Tibial nerve (tissue), 4 donors: ENCODE data around the gene TRIM52. TPM values are rescaled to one million over a fixed set of nuclear protein-coding genes. Genes with fewer than 3 reads are reported as not detected.
A peak's percentile ranks its signal among the peaks of the same experiment; 100 is the strongest.

Experiments
- DNase-seq, 2 donors: peaks; one replicate each; pipeline ENCODE4 v3.0.0-alpha.2; 2019; ENCODE audit warnings: low spot score in 2 of 2
- H3K27ac ChIP-seq, 4 donors: fragments of 200-600 bp; sonication (generic) in 3 of 4; one replicate each; pipeline ENCODE4 v1.5.1; 2017 to 2019; ENCODE audit warnings: mild to moderate bottlenecking in 1 of 4
- H3K27me3 ChIP-seq, 2 donors: fragments of 200-600 bp; sonication (generic) in 1 of 2; one replicate each; pipeline versions ENCODE4 v1.5.1 to v1.6.0; 2017 to 2019
- H3K36me3 ChIP-seq, 3 donors: fragments of 200-600 bp; sonication (generic); one replicate each; pipeline ENCODE4 v1.5.1; 2018 to 2019
- H3K4me1 ChIP-seq, 4 donors: fragments of 200-600 bp; sonication (generic) in 3 of 4; one replicate each; pipeline ENCODE4 v1.5.1; 2017 to 2019
- H3K4me3 ChIP-seq, 4 donors: fragments of 200-600 bp; sonication (generic) in 3 of 4; one replicate each; pipeline ENCODE4 v1.5.1; 2017 to 2019; ENCODE audit warnings: mild to moderate bottlenecking in 1 of 4, moderate library complexity in 1 of 4
- H3K9me3 ChIP-seq, 4 donors: fragments of 200-600 bp; sonication (generic) in 3 of 4; one replicate each; pipeline ENCODE4 v1.5.1; 2017 to 2019
- CTCF ChIP-seq, 5 experiments: fragments of 200-600 bp in 3 of 5; fragments of 450-650 bp in 2 of 5; sonication (generic) in 3 of 5; IDR thresholded peaks; one replicate each; pipeline ENCODE4 v1.5.1; 2016 to 2019; ENCODE audit warnings: antibody characterized with exemption in 5 of 5, mild to moderate bottlenecking in 3 of 5, moderate library complexity in 2 of 5
- EP300 ChIP-seq, 2 donors: sonication (generic); formaldehyde crosslinking; IDR thresholded peaks; one replicate each; pipeline ENCODE4 v1.6.1; 2017; ENCODE audit warnings: antibody characterized with exemption in 2 of 2, mild to moderate bottlenecking in 1 of 2
- POLR2A ChIP-seq, 2 donors: fragments of 450-650 bp; IDR thresholded peaks; one replicate each; pipeline ENCODE4 v1.6.1; 2017; ENCODE audit warnings: antibody characterized with exemption in 2 of 2, mild to moderate bottlenecking in 2 of 2, moderate library complexity in 2 of 2
- WGBS, 2 donors: methylation state at CpG; one replicate each; pipeline ENCODE4 v1.1.5; 2018; 5-methylcytosine and 5-hydroxymethylcytosine counted together
- total RNA-seq, 4 donors: library from RNA; depleted of rRNA; stranded (reverse); fragments of >200 nt; gene quantifications; one replicate each; pipeline ENCODE4 v1.1.0, GENCODE V29; 2016

The TRIM52 gene
- total RNA-seq, 4 donors from 2014 or later, result 12.3 to 20.3 (median 16.4) TPM

GRCh38 chr5:181248277-181248676, 12.7 kb downstream of the TRIM52 start:
- no peaks in the 10 kb centered on the region for H3K9me3 ChIP-seq
- DNase-seq, result no peak
- no peaks in the 10 kb centered on the region for H3K27me3 ChIP-seq
- no peak for TF ChIP-seq POLR2A (IDR thresholded peaks at IDR 0.05)
- H3K27ac ChIP-seq, result peak overlapping the region; percentile 46 to 99 (median 98)
- peak overlapping the region; percentile 69 to 91 (median 82) for H3K4me3 ChIP-seq
- H3K4me1 ChIP-seq, result peaks cover 3 to 73% (median 47%) of the 10 kb centered on the region in 4 donors
- 29 to 33% methylated on average over 4 of the region's 4 CpGs for WGBS, 2 donors
- H3K36me3 ChIP-seq, result peaks cover 0 to 7% (median 0%) of the 10 kb centered on the region in 3 donors

GRCh38 chr5:181246276-181247049, 14.5 kb downstream of the TRIM52 start:
- no peaks in the 10 kb centered on the region for H3K27me3 ChIP-seq
- peak in 2 of 5 experiments; percentile 20 to 23 for TF ChIP-seq CTCF (IDR thresholded peaks at IDR 0.05)
- TF ChIP-seq EP300 (IDR thresholded peaks at IDR 0.05), result peak; percentile 71 to 91
- peak; percentile 69 to 71 for TF ChIP-seq POLR2A (IDR thresholded peaks at IDR 0.05)
- peak overlapping the region; percentile 94 to 99 (median 98) for H3K27ac ChIP-seq
- WGBS, 2 donors, result 0 to 1% methylated on average over 28 to 40 of the region's 55 CpGs
- H3K4me1 ChIP-seq, result peaks cover 3 to 69% (median 59%) of the 10 kb centered on the region in 4 donors
- H3K4me3 ChIP-seq, result peak overlapping the region; percentile 69 to 91 (median 82)
- DNase-seq, result peak; percentile 82 to 84
- no peaks in the 10 kb centered on the region for H3K9me3 ChIP-seq
- H3K36me3 ChIP-seq, result peaks cover 0 to 9% (median 4%) of the 10 kb centered on the region in 3 donors

- peaks cover 3 to 69% (median 59%) of the 10 kb centered on the region in 4 donors for H3K4me1 ChIP-seq
- no peak for DNase-seq
- peak overlapping the region; percentile 94 to 99 (median 98) for H3K27ac ChIP-seq
- WGBS, 2 donors, result 28 to 29% methylated on average over 34 of the region's 34 CpGs
- H3K36me3 ChIP-seq, result peaks cover 0 to 15% (median 4%) of the 10 kb centered on the region in 3 donors
- TF ChIP-seq EP300 (IDR thresholded peaks at IDR 0.05) (no peak), CTCF (IDR thresholded peaks at IDR 0.05) (no peak), POLR2A (IDR thresholded peaks at IDR 0.05) (no peak)
- H3K27me3 ChIP-seq, result no peaks in the 10 kb centered on the region
- peak overlapping the region; percentile 69 to 91 (median 82) for H3K4me3 ChIP-seq
- H3K9me3 ChIP-seq, result no peaks in the 10 kb centered on the region
These were observed 15.3 kb downstream of the TRIM52 start for GRCh38 chr5:181245427-181246275.

GRCh38 chr5:181243564-181244343, 17.2 kb downstream of the TRIM52 start, which contains the start of gene RACK1:
Gene RACK1 (minus strand): TSS chr5:181243906. CDS start chr5:181243800, 106 bp downstream.
- Histone ChIP-seq H3K4me3 (peak within 1 kb of the TSS; percentile 60 to 90 (median 87)), H3K27me3 (no peaks in the 10 kb centered on the region), H3K36me3 (peaks cover 10 to 34% (median 16%) of the 10 kb centered on the region in 3 donors), H3K4me1 (peaks cover 3 to 65% (median 45%) of the 10 kb centered on the region in 4 donors), H3K27ac (peak within 1 kb of the TSS; percentile 88 to 99 (median 98)), H3K9me3 (no peaks in the 10 kb centered on the region)
- peak; percentile 72 to 86 for DNase-seq
- 1 to 2% methylated on average over 50 of the region's 50 CpGs for WGBS, 2 donors
- TF ChIP-seq CTCF (IDR thresholded peaks at IDR 0.05), result peak in 1 of 5 experiments; percentile 19
- peak; percentile 11 to 90 for TF ChIP-seq EP300 (IDR thresholded peaks at IDR 0.05)
- peak; percentile 20 to 42 for TF ChIP-seq POLR2A (IDR thresholded peaks at IDR 0.05)
